Esophagus squamous epithelium (tissue), 4 donors: ENCODE results near the gene DCDC2.

Experiments used
- POLR2A ChIP-seq, 4 donors: fragments of 450-650 bp; IDR thresholded peaks; one replicate each; pipeline ENCODE4 v1.6.1; 2017; ENCODE audit warnings: antibody characterized with exemption in 4 of 4, mild to moderate bottlenecking in 4 of 4, moderate library complexity in 3 of 4
- TF ChIP-seq, protein P1 (sequence below), 6 experiments: fragments of 450-650 bp in 4 of 6; fragments of 200-600 bp in 2 of 6; sonication (generic) in 2 of 6; IDR thresholded peaks; one replicate each; pipeline ENCODE4 v1.5.1; 2016 to 2019; ENCODE audit warnings: antibody characterized with exemption in 6 of 6, mild to moderate bottlenecking in 4 of 6, moderate library complexity in 4 of 6

DNA sequence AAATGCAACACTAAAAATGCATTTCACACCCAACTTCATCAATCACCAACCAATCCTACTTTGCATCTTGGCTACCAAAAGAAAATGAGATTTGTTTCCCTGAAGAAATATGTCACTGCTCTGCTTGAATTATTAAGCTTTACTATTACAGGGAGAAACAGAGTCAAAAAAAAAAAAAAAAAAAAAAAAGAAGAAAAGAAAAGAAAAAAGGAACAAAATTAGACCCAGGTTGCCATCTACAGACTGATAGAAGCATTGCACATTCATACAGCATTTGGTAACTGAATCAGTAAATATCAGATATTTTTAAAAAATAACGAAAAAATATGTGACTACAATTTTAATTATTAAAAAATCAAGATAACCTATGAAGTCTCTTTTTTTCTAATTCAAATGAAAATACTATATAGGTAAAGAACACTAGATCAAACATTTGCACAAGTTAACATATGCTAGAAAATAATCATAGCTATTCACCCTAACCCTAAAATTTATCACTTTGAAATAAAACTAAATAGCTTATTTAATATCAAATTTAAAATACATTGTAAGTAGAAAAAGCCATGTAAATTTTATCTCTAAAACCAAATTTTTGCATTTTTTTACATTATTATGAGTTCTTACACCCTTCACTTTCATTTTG lies 83.3 kb downstream of the DCDC2 start:
- TF ChIP-seq, protein P1, sequence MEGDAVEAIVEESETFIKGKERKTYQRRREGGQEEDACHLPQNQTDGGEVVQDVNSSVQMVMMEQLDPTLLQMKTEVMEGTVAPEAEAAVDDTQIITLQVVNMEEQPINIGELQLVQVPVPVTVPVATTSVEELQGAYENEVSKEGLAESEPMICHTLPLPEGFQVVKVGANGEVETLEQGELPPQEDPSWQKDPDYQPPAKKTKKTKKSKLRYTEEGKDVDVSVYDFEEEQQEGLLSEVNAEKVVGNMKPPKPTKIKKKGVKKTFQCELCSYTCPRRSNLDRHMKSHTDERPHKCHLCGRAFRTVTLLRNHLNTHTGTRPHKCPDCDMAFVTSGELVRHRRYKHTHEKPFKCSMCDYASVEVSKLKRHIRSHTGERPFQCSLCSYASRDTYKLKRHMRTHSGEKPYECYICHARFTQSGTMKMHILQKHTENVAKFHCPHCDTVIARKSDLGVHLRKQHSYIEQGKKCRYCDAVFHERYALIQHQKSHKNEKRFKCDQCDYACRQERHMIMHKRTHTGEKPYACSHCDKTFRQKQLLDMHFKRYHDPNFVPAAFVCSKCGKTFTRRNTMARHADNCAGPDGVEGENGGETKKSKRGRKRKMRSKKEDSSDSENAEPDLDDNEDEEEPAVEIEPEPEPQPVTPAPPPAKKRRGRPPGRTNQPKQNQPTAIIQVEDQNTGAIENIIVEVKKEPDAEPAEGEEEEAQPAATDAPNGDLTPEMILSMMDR (IDR thresholded peaks at IDR 0.05), result peak in 4 of 6 experiments; percentile 11 to 41 (median 30)
- no peak for TF ChIP-seq POLR2A (IDR thresholded peaks at IDR 0.05)
